B cell (primary cell): ENCODE results near the gene XPC.

ENCODE experiments used
- EZH2 ChIP-seq: IDR thresholded peaks from 2 replicates; pipeline ENCODE4 v1.6.1; 2012; ENCODE audit warnings: borderline replicate concordance, low read depth, mild to moderate bottlenecking, moderate library complexity, low read length; ENCODE audit not compliant: insufficient read depth, poor library complexity, severe bottlenecking
- TF ChIP-seq, protein P1 (sequence below): fragments of 200-600 bp; IDR thresholded peaks from one replicate; pipeline ENCODE4 v1.8.0; 2022; ENCODE audit warnings: antibody characterized with exemption, mild to moderate bottlenecking

DNA sequence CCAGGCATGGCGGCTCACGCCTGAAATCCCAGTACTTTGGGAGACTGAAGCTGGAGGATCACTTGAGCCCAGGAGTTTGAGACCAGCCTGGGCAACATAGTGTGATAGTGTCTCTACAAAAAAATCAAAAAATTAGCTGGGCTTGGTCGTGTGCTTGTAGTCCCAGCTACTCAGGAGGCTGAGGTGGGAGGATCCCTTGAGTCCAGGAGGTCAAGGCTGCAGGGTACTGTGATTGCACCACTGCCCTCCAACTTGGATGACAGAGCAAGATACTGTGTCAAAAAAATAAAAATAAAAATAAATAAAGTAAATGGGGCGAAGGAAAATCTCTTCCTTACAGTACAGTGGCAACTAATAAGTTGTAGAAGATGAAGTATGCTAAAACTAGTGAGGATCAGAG is 29.8 kb upstream of the XPC start:
- TF ChIP-seq, protein P1, sequence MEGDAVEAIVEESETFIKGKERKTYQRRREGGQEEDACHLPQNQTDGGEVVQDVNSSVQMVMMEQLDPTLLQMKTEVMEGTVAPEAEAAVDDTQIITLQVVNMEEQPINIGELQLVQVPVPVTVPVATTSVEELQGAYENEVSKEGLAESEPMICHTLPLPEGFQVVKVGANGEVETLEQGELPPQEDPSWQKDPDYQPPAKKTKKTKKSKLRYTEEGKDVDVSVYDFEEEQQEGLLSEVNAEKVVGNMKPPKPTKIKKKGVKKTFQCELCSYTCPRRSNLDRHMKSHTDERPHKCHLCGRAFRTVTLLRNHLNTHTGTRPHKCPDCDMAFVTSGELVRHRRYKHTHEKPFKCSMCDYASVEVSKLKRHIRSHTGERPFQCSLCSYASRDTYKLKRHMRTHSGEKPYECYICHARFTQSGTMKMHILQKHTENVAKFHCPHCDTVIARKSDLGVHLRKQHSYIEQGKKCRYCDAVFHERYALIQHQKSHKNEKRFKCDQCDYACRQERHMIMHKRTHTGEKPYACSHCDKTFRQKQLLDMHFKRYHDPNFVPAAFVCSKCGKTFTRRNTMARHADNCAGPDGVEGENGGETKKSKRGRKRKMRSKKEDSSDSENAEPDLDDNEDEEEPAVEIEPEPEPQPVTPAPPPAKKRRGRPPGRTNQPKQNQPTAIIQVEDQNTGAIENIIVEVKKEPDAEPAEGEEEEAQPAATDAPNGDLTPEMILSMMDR: no peak
- no peak for TF ChIP-seq EZH2
